Activated CD4-positive, alpha-beta memory T cell treated with anti-CD3 and anti-CD28 coated beads for 36 hours (primary cell): ENCODE measurements around the gene MVP. TPM values are rescaled to one million over a fixed set of nuclear protein-coding genes. Genes with fewer than 3 reads are reported as not detected.

Source experiments
- CTCF ChIA-PET: fragments of 350-600 bp; sonication (Branson Sonifier 250); formaldehyde crosslinking; loops from one replicate; lab custom pipeline; 2021; ENCODE audit warnings: antibody characterized with exemption, inconsistent platforms; lab: Charles Lee
- POLR2A ChIA-PET: fragments of 350-600 bp; sonication (Branson Sonifier 250); formaldehyde crosslinking; loops from one replicate; lab custom pipeline; 2021; ENCODE audit warnings: antibody characterized with exemption; lab: Charles Lee
- DNase-seq: peaks from one replicate; pipeline ENCODE4 v3.0.0-alpha.2; 2020
- H3K27ac Mint-ChIP-seq: one replicate; pipeline ENCODE4 v1.8.0; 2021; ENCODE audit warnings: mixed read lengths
- H3K27me3 Mint-ChIP-seq: one replicate; pipeline ENCODE4 v1.8.0; 2021; ENCODE audit warnings: mixed read lengths
- H3K36me3 Mint-ChIP-seq: one replicate; pipeline ENCODE4 v1.8.0; 2021; ENCODE audit warnings: mixed read lengths
- H3K4me1 Mint-ChIP-seq: one replicate; pipeline ENCODE4 v1.8.0; 2021; ENCODE audit warnings: low read depth, mixed read lengths
- H3K4me3 Mint-ChIP-seq: one replicate; pipeline ENCODE4 v1.8.0; 2021; ENCODE audit warnings: mild to moderate bottlenecking, mixed read lengths
- H3K9me3 Mint-ChIP-seq: one replicate; pipeline ENCODE4 v1.8.0; 2021; ENCODE audit warnings: mixed read lengths
- intact Hi-C: fragments of 100-400 bp; cut with micrococcal nuclease; formaldehyde crosslinking; loops from one replicate; pipeline ENCODE4 v1.15.1; 2023
- total RNA-seq, 2 experiments: library from RNA; stranded (reverse); gene quantifications; one replicate each; pipeline ENCODE4 v1.2.3, GENCODE V29; 2021

Gene MVP
- total RNA-seq, 2 experiments from 2014 or later = 149 to 156 TPM

GRCh38 chr16:29809850-29810698, 10.2 kb upstream of the MVP start:
- ChIA-PET CTCF (interaction anchor here (0.6 kb wide), 1 partner anchor 25 kb away, joined by 4 read pairs; no protein-coding TSS in a partner anchor), POLR2A (interaction anchor here (5.4 kb wide), 1 partner anchor 9 kb away, joined by 84 read pairs; the partner anchor contains the start of genes MVP and PAGR1)
- Mint-ChIP-seq H3K9me3 (no peaks in the 10 kb centered on the region), H3K36me3 (peaks cover 35% of the 10 kb centered on the region), H3K4me1 (peaks cover 40% of the 10 kb centered on the region), H3K27ac (peak overlapping the region; percentile 80), H3K27me3 (no peaks in the 10 kb centered on the region), H3K4me3 (peak overlapping the region; percentile 79)
- intact Hi-C loops = loop anchor here (1.0 to 5.0 kb wide), 5 partner anchors 15 to 887 kb away; partner anchors contain the start of genes ALDOA, HIRIP3, INO80E and SRCAP
- DNase-seq = peak; percentile 58

- Mint-ChIP-seq H3K4me1 (peaks cover 42% of the 10 kb centered on the region), H3K4me3 (peak overlapping the region; percentile 79), H3K36me3 (peaks cover 34% of the 10 kb centered on the region), H3K27me3 (no peaks in the 10 kb centered on the region), H3K9me3 (no peaks in the 10 kb centered on the region), H3K27ac (peak overlapping the region; percentile 80)
- intact Hi-C loops = loop anchor here (1.0 to 2.0 kb wide), 2 partner anchors 14 to 282 kb away; no protein-coding TSS in a partner anchor
- DNase-seq = no peak
- ChIA-PET POLR2A (interaction anchor here (5.4 kb wide), 1 partner anchor 8 kb away, joined by 84 read pairs; the partner anchor contains the start of genes MVP and PAGR1), CTCF (interaction anchor here (0.6 to 1.2 kb wide), 2 partner anchors 25 to 37 kb away, joined by 4 to 6 read pairs; no protein-coding TSS in a partner anchor)
Observed at GRCh38 chr16:29810699-29811169, 9.5 kb upstream of the MVP start.

- H3K9me3 Mint-ChIP-seq = no peaks in the 10 kb centered on the region
- peaks cover 42% of the 10 kb centered on the region for H3K4me1 Mint-ChIP-seq
- CTCF ChIA-PET = interaction anchor here (1.2 kb wide), 1 partner anchor 37 kb away, joined by 6 read pairs; no protein-coding TSS in a partner anchor
- no peaks in the 10 kb centered on the region for H3K27me3 Mint-ChIP-seq
- peak; percentile 89 for DNase-seq
- H3K4me3 Mint-ChIP-seq = peak overlapping the region; percentile 79
- intact Hi-C loops = loop anchor here (1.0 to 2.0 kb wide), 2 partner anchors 13 to 281 kb away; no protein-coding TSS in a partner anchor
- POLR2A ChIA-PET = no interaction called here
- peak overlapping the region; percentile 80 for H3K27ac Mint-ChIP-seq
- H3K36me3 Mint-ChIP-seq = peaks cover 37% of the 10 kb centered on the region
Observed at GRCh38 chr16:29811170-29811895, 8.9 kb upstream of the MVP start.

GRCh38 chr16:29811896-29812665, 8.2 kb upstream of the MVP start, which contains the start of gene PRRT2:
PRRT2 (plus strand) TSS chr16:29812193; CDS start chr16:29813055, 862 bp downstream.
- intact Hi-C loops = loop anchor here (1.0 to 2.0 kb wide), 2 partner anchors 13 to 280 kb away; no protein-coding TSS in a partner anchor
- peak; percentile 75 for DNase-seq
- peak within 1 kb of the TSS; percentile 80 for H3K27ac Mint-ChIP-seq
- peaks cover 41% of the 10 kb centered on the region for H3K36me3 Mint-ChIP-seq
- CTCF ChIA-PET = interaction anchor here (1.0 to 1.2 kb wide), 3 partner anchors 15 to 36 kb away, joined by 3 to 6 read pairs (median 4); no protein-coding TSS in a partner anchor
- H3K9me3 Mint-ChIP-seq = no peaks in the 10 kb centered on the region
- H3K4me1 Mint-ChIP-seq = peaks cover 43% of the 10 kb centered on the region
- POLR2A ChIA-PET = interaction anchor here (0.7 to 1.6 kb wide), 2 partner anchors 13 to 67 kb away, joined by 3 to 5 read pairs; no protein-coding TSS in a partner anchor
- H3K27me3 Mint-ChIP-seq = no peaks in the 10 kb centered on the region
- peak within 1 kb of the TSS; percentile 79 for H3K4me3 Mint-ChIP-seq

GRCh38 chr16:29812754-29813643, 7.3 kb upstream of the MVP start:
- no peak overlapping the region for H3K27ac Mint-ChIP-seq
- intact Hi-C loops = no loop called here
- H3K4me1 Mint-ChIP-seq = peaks cover 45% of the 10 kb centered on the region
- ChIA-PET POLR2A (interaction anchor here (0.7 to 1.6 kb wide), 3 partner anchors 13 to 68 kb away, joined by 3 to 5 read pairs (median 5); no protein-coding TSS in a partner anchor), CTCF (interaction anchor here (1.0 kb wide), 2 partner anchors 14 to 35 kb away, joined by 3 to 4 read pairs; no protein-coding TSS in a partner anchor)
- no peak for DNase-seq
- peak overlapping the region; percentile 79 for H3K4me3 Mint-ChIP-seq
- H3K27me3 Mint-ChIP-seq = no peaks in the 10 kb centered on the region
- no peaks in the 10 kb centered on the region for H3K9me3 Mint-ChIP-seq
- H3K36me3 Mint-ChIP-seq = peaks cover 36% of the 10 kb centered on the region

GRCh38 chr16:29813644-29814562, 6.4 kb upstream of the MVP start:
- no peaks in the 10 kb centered on the region for H3K27me3 Mint-ChIP-seq
- peak overlapping the region; percentile 7 for H3K4me3 Mint-ChIP-seq
- CTCF ChIA-PET = no interaction called here
- no peak for DNase-seq
- H3K27ac Mint-ChIP-seq = peak overlapping the region; percentile 3
- no peaks in the 10 kb centered on the region for H3K9me3 Mint-ChIP-seq
- H3K4me1 Mint-ChIP-seq = peaks cover 46% of the 10 kb centered on the region
- intact Hi-C loops = no loop called here
- POLR2A ChIA-PET = interaction anchor here (1.4 to 1.6 kb wide), 2 partner anchors 12 to 35 kb away, joined by 5 read pairs; no protein-coding TSS in a partner anchor
- H3K36me3 Mint-ChIP-seq = peaks cover 33% of the 10 kb centered on the region

GRCh38 chr16:29814592-29814991, 5.7 kb upstream of the MVP start:
- DNase-seq = no peak
- Mint-ChIP-seq H3K9me3 (no peaks in the 10 kb centered on the region), H3K4me1 (peaks cover 49% of the 10 kb centered on the region), H3K27ac (peak overlapping the region; percentile 90), H3K27me3 (no peaks in the 10 kb centered on the region), H3K36me3 (peaks cover 35% of the 10 kb centered on the region), H3K4me3 (peak overlapping the region; percentile 98)
- intact Hi-C loops = no loop called here
- ChIA-PET CTCF (no interaction called here), POLR2A (interaction anchor here (1.4 kb wide), 1 partner anchor 34 kb away, joined by 5 read pairs; no protein-coding TSS in a partner anchor)

- ChIA-PET CTCF (interaction anchor here (0.5 to 6.7 kb wide), 20 partner anchors 8 to 225 kb away, joined by 3 to 79 read pairs (median 4); partner anchors contain the start of genes KIF22, MAZ, QPRT and TAOK2), POLR2A (interaction anchor here (1.0 to 7.9 kb wide), 5 partner anchors 7 to 115 kb away, joined by 4 to 84 read pairs (median 12); partner anchors contain the start of genes KIF22 and MAZ)
- peak overlapping the region; percentile 90 for H3K27ac Mint-ChIP-seq
- peak overlapping the region; percentile 98 for H3K4me3 Mint-ChIP-seq
- H3K9me3 Mint-ChIP-seq = no peaks in the 10 kb centered on the region
- H3K27me3 Mint-ChIP-seq = no peaks in the 10 kb centered on the region
- intact Hi-C loops = no loop called here
- peak; percentile 67 for DNase-seq
- H3K4me1 Mint-ChIP-seq = peaks cover 50% of the 10 kb centered on the region
- peaks cover 35% of the 10 kb centered on the region for H3K36me3 Mint-ChIP-seq
Observed at GRCh38 chr16:29815032-29815721, 5.1 kb upstream of the MVP start.
